ENCODE measurements around the gene ST6GAL1. TPM values are rescaled to one million over a fixed set of nuclear protein-coding genes. Genes with fewer than 3 reads are reported as not detected.

ST6GAL1 gene
- total and polyA plus RNA-seq, 2 of the 4 experiments (the other 2 are of a cell fraction): 1.4 to 2.9 TPM

DNA sequence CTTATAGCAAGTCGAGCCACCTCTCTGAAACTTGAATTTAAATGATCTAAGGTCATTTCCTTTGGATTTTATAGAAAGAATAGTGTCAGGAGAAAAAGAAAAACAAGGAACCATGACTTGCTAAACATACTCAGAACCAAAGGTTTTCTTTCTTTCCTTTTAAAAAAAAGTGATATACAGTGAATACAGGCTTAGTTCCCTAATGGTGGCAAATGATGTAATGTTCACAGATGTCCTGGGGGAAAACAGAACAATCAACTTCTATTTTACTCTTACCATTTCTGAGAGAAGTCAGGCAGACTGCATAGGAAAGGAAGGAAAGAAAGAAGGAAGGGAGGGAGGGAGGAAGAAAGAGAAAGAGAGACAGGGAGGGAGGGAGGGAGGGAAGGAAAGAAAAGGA lies 56.5 kb downstream of the ST6GAL1 start:
- H3K4ac ChIP-seq (ENCODE audit: low read depth, low read length): no peak overlapping the region
- no peak overlapping the region for H2AK5ac ChIP-seq (ENCODE audit: low read depth, low read length)
- no peaks in the 10 kb centered on the region for H3K27me3 ChIP-seq (ENCODE audit: control insufficient read depth, insufficient read depth, low read length)
- H4K8ac ChIP-seq (ENCODE audit: low read depth in 2 of 2, low read length in 2 of 2): no peak overlapping the region
- no peak overlapping the region for H4K91ac ChIP-seq (ENCODE audit: insufficient read depth, low read depth, low read length)
- no peak overlapping the region for H3K14ac ChIP-seq (replicated peaks; ENCODE audit: low read depth, low read length)
- H3K36me3 ChIP-seq (ENCODE audit: control insufficient read depth, insufficient read depth, low read length): no peaks in the 10 kb centered on the region
- no peak overlapping the region for H2AFZ ChIP-seq (replicated peaks; ENCODE audit: low read length, poor library complexity)
- POLR2A ChIA-PET (ENCODE audit: unreplicated experiment): no interaction called here
- H3K4me3 ChIP-seq (ENCODE audit: insufficient read depth, low read depth, low read length): no peak overlapping the region
- CTCF ChIA-PET: no interaction called here
- no peaks in the 10 kb centered on the region for H3K79me1 ChIP-seq (ENCODE audit: low read depth in 1 of 2, low read length in 2 of 2)
- no peak overlapping the region for H3K27ac ChIP-seq (ENCODE audit: insufficient read depth, low read length)
- no peak overlapping the region for H3K4me2 ChIP-seq (ENCODE audit: low read depth, low read length)
- H3K9me1 ChIP-seq (ENCODE audit: insufficient read depth, low read length): no peaks in the 10 kb centered on the region
- H4K20me1 ChIP-seq (ENCODE audit: insufficient read depth, low read length): no peaks in the 10 kb centered on the region
- no peak overlapping the region for H3K9ac ChIP-seq (ENCODE audit: low read depth, low read length)
- dilution Hi-C loops (cut with HindIII; ENCODE audit: low sequenced_read_pairs, unreplicated experiment) (no loop called here), in situ Hi-C loops (cut with MboI; ENCODE audit: low sequenced_read_pairs) (no loop called here), intact Hi-C loops (cut with micrococcal nuclease) (no loop called here)
- 0 out of 2 replicates have a peak, but pooled peaks cover 1% of the 10 kb centered on the region for H3K4me1 ChIP-seq (ENCODE audit: control insufficient read depth, insufficient read depth, low read length)
- BruUV-seq (replicated peaks): no TSS peak
- no peak overlapping the region for H2BK120ac ChIP-seq (ENCODE audit: low read depth, low read length)
- TF ChIP-seq RAD21 (IDR thresholded peaks at IDR 0.05; ENCODE audit: low read length) (no peak), USF2 (IDR thresholded peaks at IDR 0.05; ENCODE audit: low read depth, low read length) (no peak), RFX5 (IDR thresholded peaks at IDR 0.05; ENCODE audit: low read depth, low read length) (no peak), CEBPB (IDR thresholded peaks at IDR 0.05; ENCODE audit: low read depth, low read length) (no peak), RCOR1 (IDR thresholded peaks at IDR 0.05; ENCODE audit: insufficient replicate concordance, low read length) (no peak), CHD1 (IDR thresholded peaks at IDR 0.05; ENCODE audit: low read depth, low read length) (no peak), NFE2L2 (IDR thresholded peaks at IDR 0.05; ENCODE audit: low read depth, low read length) (no peak), SMC3 (IDR thresholded peaks at IDR 0.05; ENCODE audit: low read depth, low read length) (no peak), MAFK (IDR thresholded peaks at IDR 0.05; ENCODE audit: low read depth, low read length) (no peak), FOS (IDR thresholded peaks at IDR 0.05; ENCODE audit: low read depth, low read length) (no peak), MAZ (IDR thresholded peaks at IDR 0.05; ENCODE audit: borderline replicate concordance, low read depth, low read length) (no peak), POLR2A (IDR thresholded peaks at IDR 0.05; ENCODE audit: low read depth, low read length) (no peak), BHLHE40 (IDR thresholded peaks at IDR 0.05; ENCODE audit: low read depth, low read length) (no peak), MXI1 (IDR thresholded peaks at IDR 0.05; ENCODE audit: borderline replicate concordance, low read depth, low read length) (no peak)
- TF ChIP-seq, protein P1, sequence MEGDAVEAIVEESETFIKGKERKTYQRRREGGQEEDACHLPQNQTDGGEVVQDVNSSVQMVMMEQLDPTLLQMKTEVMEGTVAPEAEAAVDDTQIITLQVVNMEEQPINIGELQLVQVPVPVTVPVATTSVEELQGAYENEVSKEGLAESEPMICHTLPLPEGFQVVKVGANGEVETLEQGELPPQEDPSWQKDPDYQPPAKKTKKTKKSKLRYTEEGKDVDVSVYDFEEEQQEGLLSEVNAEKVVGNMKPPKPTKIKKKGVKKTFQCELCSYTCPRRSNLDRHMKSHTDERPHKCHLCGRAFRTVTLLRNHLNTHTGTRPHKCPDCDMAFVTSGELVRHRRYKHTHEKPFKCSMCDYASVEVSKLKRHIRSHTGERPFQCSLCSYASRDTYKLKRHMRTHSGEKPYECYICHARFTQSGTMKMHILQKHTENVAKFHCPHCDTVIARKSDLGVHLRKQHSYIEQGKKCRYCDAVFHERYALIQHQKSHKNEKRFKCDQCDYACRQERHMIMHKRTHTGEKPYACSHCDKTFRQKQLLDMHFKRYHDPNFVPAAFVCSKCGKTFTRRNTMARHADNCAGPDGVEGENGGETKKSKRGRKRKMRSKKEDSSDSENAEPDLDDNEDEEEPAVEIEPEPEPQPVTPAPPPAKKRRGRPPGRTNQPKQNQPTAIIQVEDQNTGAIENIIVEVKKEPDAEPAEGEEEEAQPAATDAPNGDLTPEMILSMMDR (conservative IDR thresholded peaks at IDR 0.05; ENCODE audit: low read depth, low read length): no peak
- TF ChIP-seq, protein P2, sequence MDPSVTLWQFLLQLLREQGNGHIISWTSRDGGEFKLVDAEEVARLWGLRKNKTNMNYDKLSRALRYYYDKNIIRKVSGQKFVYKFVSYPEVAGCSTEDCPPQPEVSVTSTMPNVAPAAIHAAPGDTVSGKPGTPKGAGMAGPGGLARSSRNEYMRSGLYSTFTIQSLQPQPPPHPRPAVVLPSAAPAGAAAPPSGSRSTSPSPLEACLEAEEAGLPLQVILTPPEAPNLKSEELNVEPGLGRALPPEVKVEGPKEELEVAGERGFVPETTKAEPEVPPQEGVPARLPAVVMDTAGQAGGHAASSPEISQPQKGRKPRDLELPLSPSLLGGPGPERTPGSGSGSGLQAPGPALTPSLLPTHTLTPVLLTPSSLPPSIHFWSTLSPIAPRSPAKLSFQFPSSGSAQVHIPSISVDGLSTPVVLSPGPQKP (IDR thresholded peaks at IDR 0.05; ENCODE audit: borderline replicate concordance, low read depth, low read length): no peak
- H3K56ac ChIP-seq (ENCODE audit: extremely low read depth, insufficient read depth, low read length): no peak overlapping the region
- no peak overlapping the region for H4K5ac ChIP-seq (ENCODE audit: low read depth, low read length)
- WGBS, 2 experiments (ENCODE audit: extremely low coverage in 2 of 2, insufficient read length in 1 of 2): no CpG with 5 or more reads among the region's 1 CpG
- ATAC-seq (ENCODE audit: low read depth) (no peak), DNase-seq (no peak)
- no peak overlapping the region for H3K23ac ChIP-seq (ENCODE audit: low read depth, low read length)
- no peak overlapping the region for H2BK20ac ChIP-seq (ENCODE audit: low read depth, low read length)
- H3K9me3 ChIP-seq (ENCODE audit: control insufficient read depth, insufficient read depth, low read length): no peaks in the 10 kb centered on the region
- H2BK5ac ChIP-seq (ENCODE audit: low read depth, low read length, poor library complexity, severe bottlenecking): no peak overlapping the region
- H2AK9ac ChIP-seq (replicated peaks; ENCODE audit: low read depth, low read length, poor library complexity): no peak overlapping the region
- no peak overlapping the region for H2BK15ac ChIP-seq (ENCODE audit: low read depth, low read length)
- no peak overlapping the region for H3K18ac ChIP-seq (ENCODE audit: low read depth, low read length)
